HG03135 (cell line): ENCODE data around the gene ZNF512B.

Experiments
- ATAC-seq: cut with Tn5 transposase; IDR thresholded peaks from one replicate; pipeline ENCODE4 v1.9.1; 2021; ENCODE audit warnings: mild to moderate bottlenecking, moderate library complexity; ENCODE audit not compliant: unreplicated experiment

Gene ZNF512B

GRCh38 chr20:63951398-63952209 lies 18.1 kb downstream of the ZNF512B start:
- no peak for ATAC-seq

GRCh38 chr20:63950701-63951397 lies 18.9 kb downstream of the ZNF512B start:
- ATAC-seq: no peak

GRCh38 chr20:63947638-63948456 lies 21.9 kb downstream of the ZNF512B start:
- no peak for ATAC-seq

- no peak for ATAC-seq
These were observed 22.6 kb downstream of the ZNF512B start for GRCh38 chr20:63946986-63947637.

GRCh38 chr20:63945921-63946920 lies 23.5 kb downstream of the ZNF512B start:
- no peak for ATAC-seq

- ATAC-seq: no peak
These were observed 24.6 kb downstream of the ZNF512B start for GRCh38 chr20:63945031-63945658.

GRCh38 chr20:63944078-63944941 lies 25.4 kb downstream of the ZNF512B start:
- no peak for ATAC-seq

- no peak for ATAC-seq
These were observed 26.0 kb downstream of the ZNF512B start for GRCh38 chr20:63943808-63944077.

GRCh38 chr20:63942969-63943807 lies 26.5 kb downstream of the ZNF512B start:
- ATAC-seq: no peak

- no peak for ATAC-seq
These were observed 27.3 kb downstream of the ZNF512B start for GRCh38 chr20:63942250-63942951.

- no peak for ATAC-seq
These were observed 28.2 kb downstream of the ZNF512B start for GRCh38 chr20:63941282-63942081.

GRCh38 chr20:63940472-63941266 lies 29.1 kb downstream of the ZNF512B start:
- ATAC-seq: no peak

- ATAC-seq: no peak
These were observed 29.7 kb downstream of the ZNF512B start for GRCh38 chr20:63940071-63940471.

- ATAC-seq: no peak
These were observed 30.4 kb downstream of the ZNF512B start for GRCh38 chr20:63939061-63939935.
